Measurements from ENCODE around the gene MTFR1L.

DNA sequence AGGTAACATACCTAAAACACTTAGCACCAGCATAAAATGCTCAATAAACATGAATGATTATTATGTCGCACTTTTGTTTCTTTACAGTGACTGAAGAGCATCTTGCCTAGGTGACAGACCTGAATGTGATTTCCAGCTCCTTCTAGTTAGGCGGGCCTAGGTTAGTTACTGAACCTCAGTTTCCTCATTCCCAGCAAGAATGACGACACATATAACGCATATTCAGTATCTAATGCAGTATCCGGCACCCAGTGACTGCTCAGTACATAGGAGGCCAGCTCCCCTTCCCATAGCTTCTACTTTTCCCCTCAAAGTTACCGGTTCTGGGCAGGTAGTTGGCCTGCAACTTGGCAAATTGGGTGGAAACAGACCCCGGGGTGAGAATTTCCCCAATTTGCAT is 38.7 kb downstream of the MTFR1L start:
- TF ChIP-seq CTCF (IDR thresholded peaks at IDR 0.05) (no peak), POLR2AphosphoS5 (IDR thresholded peaks at IDR 0.05) (no peak)
